Keratinocyte (primary cell): ENCODE results near the gene GABRB1. TPM values are rescaled to one million over a fixed set of nuclear protein-coding genes. Genes with fewer than 3 reads are reported as not detected.

Experiments
- DNase-seq: peaks from one replicate; pipeline ENCODE4 v3.0.0-alpha.2; 2011; ENCODE audit warnings: low read depth, missing footprints, low spot score
- FAIRE-seq: peaks from 2 replicates; lab custom pipeline; 2011; peaks lifted over from hg19 to GRCh38; lab: Jason Lieb, UNC
- H2AFZ ChIP-seq: 2 replicates; pipeline ENCODE4 v1.6.0; 2012; ENCODE audit warnings: low read length, control low read depth, inconsistent platforms; ENCODE audit not compliant: control insufficient read depth
- H3K27ac ChIP-seq: 2 replicates; pipeline ENCODE4 v1.5.1; 2011; ENCODE audit warnings: low read length; ENCODE audit not compliant: control insufficient read depth, insufficient read depth
- H3K27me3 ChIP-seq: 3 replicates; pipeline ENCODE4 v1.6.0; 2011; ENCODE audit warnings: low read length; ENCODE audit not compliant: control insufficient read depth, insufficient read depth; ENCODE audit errors: extremely low read depth
- H3K36me3 ChIP-seq, 2 experiments: 2 replicates in 1 of 2; 3 replicates in 1 of 2; pipeline ENCODE4 v1.5.1; 2011; ENCODE audit warnings: low read length in 2 of 2, mild to moderate bottlenecking in 1 of 2; ENCODE audit not compliant: control insufficient read depth in 2 of 2, insufficient read depth in 2 of 2; ENCODE audit errors: extremely low read depth in 1 of 2
- H3K4me1 ChIP-seq: 3 replicates; pipeline ENCODE4 v1.5.1; 2011; ENCODE audit warnings: low read length; ENCODE audit not compliant: control insufficient read depth, insufficient read depth; ENCODE audit errors: extremely low read depth
- H3K4me2 ChIP-seq: 3 replicates; pipeline ENCODE4 v1.6.0; 2011; ENCODE audit warnings: low read depth, low read length; ENCODE audit not compliant: control insufficient read depth, insufficient read depth; ENCODE audit errors: extremely low read depth
- H3K4me3 ChIP-seq, 3 experiments: fragments of 200-600 bp in 1 of 3; sonication (generic) in 1 of 3; 2 replicates in 2 of 3; 3 replicates in 1 of 3; pipeline ENCODE4 v1.5.1; 2011 to 2016; ENCODE audit warnings: low read length in 3 of 3, mild to moderate bottlenecking in 3 of 3, control low read depth in 2 of 3, inconsistent platforms in 1 of 3, low read depth in 1 of 3, mixed read lengths in 1 of 3, mixed run types in 1 of 3, moderate library complexity in 1 of 3; ENCODE audit not compliant: control insufficient read depth in 2 of 3, insufficient read depth in 2 of 3; ENCODE audit errors: extremely low read depth in 1 of 3
- H3K79me2 ChIP-seq: 2 replicates; pipeline ENCODE4 v1.6.0; 2012; ENCODE audit warnings: low read length; ENCODE audit not compliant: control insufficient read depth, insufficient read depth
- H3K9ac ChIP-seq: 3 replicates; pipeline ENCODE4 v1.6.0; 2011; ENCODE audit warnings: low read length; ENCODE audit not compliant: control insufficient read depth, insufficient read depth; ENCODE audit errors: extremely low read depth
- H3K9me1 ChIP-seq: 3 replicates; pipeline ENCODE4 v1.6.0; 2011; ENCODE audit warnings: low read length; ENCODE audit not compliant: control insufficient read depth, insufficient read depth; ENCODE audit errors: extremely low read depth
- H3K9me3 ChIP-seq: 2 replicates; pipeline ENCODE4 v1.5.1; 2012; ENCODE audit warnings: low read depth, low read length; ENCODE audit not compliant: control insufficient read depth
- H4K20me1 ChIP-seq: 3 replicates; pipeline ENCODE4 v1.6.0; 2011; ENCODE audit warnings: low read length; ENCODE audit not compliant: control insufficient read depth, insufficient read depth; ENCODE audit errors: extremely low read depth
- CTCF ChIP-seq, 3 experiments: IDR thresholded peaks in 1 of 3; conservative IDR thresholded peaks in 1 of 3; optimal IDR thresholded peaks in 1 of 3; 2 replicates in 2 of 3; 3 replicates in 1 of 3; pipeline versions ENCODE3 to v1.5.1; 2011; ENCODE audit warnings: low read length in 3 of 3, mild to moderate bottlenecking in 3 of 3, moderate library complexity in 2 of 3, control low read depth in 1 of 3, inconsistent platforms in 1 of 3; ENCODE audit not compliant: insufficient read depth in 2 of 3; ENCODE audit errors: extremely low read depth in 1 of 3
- EZH2 ChIP-seq: IDR thresholded peaks from one replicate; pipeline ENCODE4 v1.6.1; 2012; ENCODE audit warnings: inconsistent platforms, mild to moderate bottlenecking, low read length, moderate library complexity
- dilution Hi-C: fragments of 300-500 bp; cut with MboI; formaldehyde crosslinking; loops from one replicate; pipeline ENCODE4 v1.7.0; 2020; ENCODE audit warnings: low sequenced_read_pairs; ENCODE audit not compliant: extremely low pct_ligation_motif_present
- polyA plus RNA-seq, 5 experiments: library from polyadenylated mRNA; depleted of rRNA in 3 of 5; stranded (reverse) in 3 of 5; stranded (forward) in 1 of 5; unstranded in 1 of 5; fragments of >200 nt; gene quantifications; 1 replicate in 1 of 5; 2 replicates in 3 of 5; 3 replicates in 1 of 5; pipeline versions ENCODE4 v1.2.1 to v1.2.3, GENCODE V29; 2011 to 2012; ENCODE audit warnings: missing spikeins in 2 of 5, low read depth in 1 of 5, low replicate concordance in 1 of 5

The GABRB1 gene
- polyA plus RNA-seq, 1 donor (not counting 4 experiments of a cell fraction or from before 2014, with no cell fraction given) = not detected

GRCh38 chr4:47372561-47372960 lies 341.2 kb downstream of the GABRB1 start:
- no peak overlapping the region for H3K9ac ChIP-seq
- TF ChIP-seq CTCF (optimal IDR thresholded peaks at IDR 0.05 in 1 of 3, IDR thresholded peaks at IDR 0.05 in 1 of 3, conservative IDR thresholded peaks at IDR 0.05 in 1 of 3; ENCODE audit: extremely low read depth in 1 of 3, insufficient read depth in 2 of 3, low read length in 3 of 3) (no peak), EZH2 (no peak)
- no peaks in the 10 kb centered on the region for H3K36me3 ChIP-seq
- no peak overlapping the region for H3K27ac ChIP-seq
- H2AFZ ChIP-seq = no peak overlapping the region
- no peaks in the 10 kb centered on the region for H3K9me1 ChIP-seq
- H3K4me1 ChIP-seq = no peaks in the 10 kb centered on the region
- no peaks in the 10 kb centered on the region for H3K27me3 ChIP-seq
- no peaks in the 10 kb centered on the region for H4K20me1 ChIP-seq
- H3K9me3 ChIP-seq = no peaks in the 10 kb centered on the region
- H3K79me2 ChIP-seq = no peaks in the 10 kb centered on the region
- DNase-seq (no peak), FAIRE-seq (no peak)
- dilution Hi-C loops = no loop called here
- H3K4me3 ChIP-seq = no peak overlapping the region
- no peak overlapping the region for H3K4me2 ChIP-seq

- dilution Hi-C loops = no loop called here
- Histone ChIP-seq H3K9me3 (no peaks in the 10 kb centered on the region), H3K9me1 (no peaks in the 10 kb centered on the region), H2AFZ (no peak overlapping the region), H3K4me2 (no peak overlapping the region), H3K36me3 (no peaks in the 10 kb centered on the region), H3K27ac (no peak overlapping the region), H3K9ac (no peak overlapping the region), H3K4me1 (no peaks in the 10 kb centered on the region), H3K4me3 (no peak overlapping the region), H4K20me1 (no peaks in the 10 kb centered on the region), H3K79me2 (no peaks in the 10 kb centered on the region), H3K27me3 (no peaks in the 10 kb centered on the region)
- no peak for FAIRE-seq
- TF ChIP-seq CTCF (optimal IDR thresholded peaks at IDR 0.05 in 1 of 3, IDR thresholded peaks at IDR 0.05 in 1 of 3, conservative IDR thresholded peaks at IDR 0.05 in 1 of 3; ENCODE audit: extremely low read depth in 1 of 3, insufficient read depth in 2 of 3, low read length in 3 of 3) = no peak
- TF ChIP-seq EZH2 = no peak
- DNase-seq = no peak
These were observed 341.8 kb downstream of the GABRB1 start for GRCh38 chr4:47373174-47373573.
